Esophagus squamous epithelium (tissue), 4 donors: ENCODE measurements around the gene VCL.

Source experiments
- POLR2A ChIP-seq, 4 donors: fragments of 450-650 bp; IDR thresholded peaks; one replicate each; pipeline ENCODE4 v1.6.1; 2017; ENCODE audit warnings: antibody characterized with exemption in 4 of 4, mild to moderate bottlenecking in 4 of 4, moderate library complexity in 3 of 4
- TF ChIP-seq, protein P1 (sequence below), 6 experiments: fragments of 450-650 bp in 4 of 6; fragments of 200-600 bp in 2 of 6; sonication (generic) in 2 of 6; IDR thresholded peaks; one replicate each; pipeline ENCODE4 v1.5.1; 2016 to 2019; ENCODE audit warnings: antibody characterized with exemption in 6 of 6, mild to moderate bottlenecking in 4 of 6, moderate library complexity in 4 of 6

DNA sequence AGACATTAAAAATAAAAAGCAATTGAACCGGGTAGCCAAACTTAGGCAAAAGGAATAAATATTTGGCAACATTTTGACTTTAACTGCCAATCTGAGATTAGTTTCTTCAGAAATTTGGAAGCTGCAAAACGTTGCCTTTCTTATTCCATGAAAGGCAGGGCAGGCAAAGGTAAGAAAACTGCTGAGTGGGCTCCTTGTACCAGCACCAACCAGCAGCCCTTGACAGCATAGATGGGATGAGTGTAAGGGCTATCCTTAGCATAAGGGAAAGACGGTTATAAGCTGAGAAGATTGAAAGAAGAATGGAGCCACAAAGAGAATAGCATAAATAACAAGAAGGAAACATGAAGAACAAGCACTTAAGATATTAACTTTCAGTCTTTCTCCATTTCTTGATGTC is 124.1 kb downstream of the VCL start:
- TF ChIP-seq, protein P1, sequence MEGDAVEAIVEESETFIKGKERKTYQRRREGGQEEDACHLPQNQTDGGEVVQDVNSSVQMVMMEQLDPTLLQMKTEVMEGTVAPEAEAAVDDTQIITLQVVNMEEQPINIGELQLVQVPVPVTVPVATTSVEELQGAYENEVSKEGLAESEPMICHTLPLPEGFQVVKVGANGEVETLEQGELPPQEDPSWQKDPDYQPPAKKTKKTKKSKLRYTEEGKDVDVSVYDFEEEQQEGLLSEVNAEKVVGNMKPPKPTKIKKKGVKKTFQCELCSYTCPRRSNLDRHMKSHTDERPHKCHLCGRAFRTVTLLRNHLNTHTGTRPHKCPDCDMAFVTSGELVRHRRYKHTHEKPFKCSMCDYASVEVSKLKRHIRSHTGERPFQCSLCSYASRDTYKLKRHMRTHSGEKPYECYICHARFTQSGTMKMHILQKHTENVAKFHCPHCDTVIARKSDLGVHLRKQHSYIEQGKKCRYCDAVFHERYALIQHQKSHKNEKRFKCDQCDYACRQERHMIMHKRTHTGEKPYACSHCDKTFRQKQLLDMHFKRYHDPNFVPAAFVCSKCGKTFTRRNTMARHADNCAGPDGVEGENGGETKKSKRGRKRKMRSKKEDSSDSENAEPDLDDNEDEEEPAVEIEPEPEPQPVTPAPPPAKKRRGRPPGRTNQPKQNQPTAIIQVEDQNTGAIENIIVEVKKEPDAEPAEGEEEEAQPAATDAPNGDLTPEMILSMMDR (IDR thresholded peaks at IDR 0.05): no peak
- TF ChIP-seq POLR2A (IDR thresholded peaks at IDR 0.05): no peak
